Suppressor macrophage treated with lipopolysaccharide for 4 hours (primary cell): ENCODE measurements around the gene MFAP4.
"Not testable (repeated sequence)": the region's sequence is repeated elsewhere in the genome, so short reads cannot be mapped to it uniquely, and the experiment has no call there.

Experiments used
- DNase-seq: peaks from one replicate; pipeline ENCODE4 v3.0.0-alpha.2; 2020

The MFAP4 gene

GRCh38 chr17:19369107-19369778 lies 17.7 kb downstream of the MFAP4 start:
- DNase-seq, result no peak

- peak; percentile 68 for DNase-seq
Observed at GRCh38 chr17:19368229-19368628, 18.8 kb downstream of the MFAP4 start.

- no peak for DNase-seq
Observed at GRCh38 chr17:19366637-19366972, 20.4 kb downstream of the MFAP4 start.

- DNase-seq, result no peak
Observed at GRCh38 chr17:19365833-19366636, 21.0 kb downstream of the MFAP4 start.

- DNase-seq, result no peak
Observed at GRCh38 chr17:19365499-19365817, 21.5 kb downstream of the MFAP4 start.

GRCh38 chr17:19364699-19365498 lies 22.1 kb downstream of the MFAP4 start:
- DNase-seq, result no peak

GRCh38 chr17:19363460-19364035 lies 23.4 kb downstream of the MFAP4 start:
- DNase-seq, result no peak

GRCh38 chr17:19363114-19363438 lies 23.9 kb downstream of the MFAP4 start:
- DNase-seq, result no peak

- DNase-seq, result peak; percentile 94
Observed at GRCh38 chr17:19362277-19363113, 24.5 kb downstream of the MFAP4 start, which contains the start of gene B9D1. Gene B9D1 (minus strand): TSS chr17:19362723. CDS start chr17:19362569, 154 bp downstream.

- DNase-seq, result no peak
Observed at GRCh38 chr17:19361944-19362276, 25.1 kb downstream of the MFAP4 start.

GRCh38 chr17:19361326-19361725 lies 25.7 kb downstream of the MFAP4 start:
- DNase-seq, result no peak

GRCh38 chr17:19360772-19361171 lies 26.2 kb downstream of the MFAP4 start:
- no peak for DNase-seq

GRCh38 chr17:19359856-19360255 lies 27.1 kb downstream of the MFAP4 start:
- no peak for DNase-seq

- DNase-seq, result no peak
Observed at GRCh38 chr17:19359151-19359550, 27.8 kb downstream of the MFAP4 start.

- DNase-seq, result no peak
Observed at GRCh38 chr17:19357761-19358160, 29.2 kb downstream of the MFAP4 start.

GRCh38 chr17:19357351-19357750 lies 29.6 kb downstream of the MFAP4 start:
- DNase-seq, result no peak

- no peak for DNase-seq
Observed at GRCh38 chr17:19354748-19355147, 32.2 kb downstream of the MFAP4 start.

- DNase-seq, result not testable (repeated sequence)
Observed at GRCh38 chr17:19353401-19353800, 33.6 kb downstream of the MFAP4 start.

- no peak for DNase-seq
Observed at GRCh38 chr17:19348806-19349205, 38.2 kb downstream of the MFAP4 start.

- no peak for DNase-seq
Observed at GRCh38 chr17:19348081-19348650, 38.8 kb downstream of the MFAP4 start.

GRCh38 chr17:19347323-19348080 lies 39.5 kb downstream of the MFAP4 start:
- DNase-seq, result no peak
